A673 (cell line): ENCODE results near the gene RTN4RL2. TPM values are rescaled to one million over a fixed set of nuclear protein-coding genes. Genes with fewer than 3 reads are reported as not detected.
A peak's percentile ranks its signal among the peaks of the same experiment; 100 is the strongest.

Experiments
- BruUV-seq: library from RNA; stranded (reverse); fragments of 400-500 nt; replicated peaks from 2 replicates; lab custom pipeline; 2021; lab: Mats Ljungman, UMichigan
- CTCF ChIA-PET: fragments of 300-600 bp; sonication (Branson Sonifier 250); formaldehyde crosslinking; loops from one replicate; lab custom pipeline; 2022; ENCODE audit warnings: antibody characterized with exemption; lab: Charles Lee
- POLR2A ChIA-PET: fragments of 300-600 bp; sonication (Branson Sonifier 250); formaldehyde crosslinking; loops from one replicate; lab custom pipeline; 2022; ENCODE audit warnings: antibody characterized with exemption; ENCODE audit not compliant: low non-redundant PET; lab: Charles Lee
- DNase-seq: peaks from one replicate; pipeline ENCODE4 v3.0.0-alpha.2; 2015; ENCODE audit warnings: low spot score
- H3K27ac ChIP-seq: fragments of 200-600 bp; sonication (generic); 2 replicates; pipeline ENCODE4 v1.5.1; 2016; ENCODE audit warnings: mixed run types, low read depth, mild to moderate bottlenecking, mixed read lengths, antibody characterized with exemption, low read length; ENCODE audit not compliant: poor library complexity, severe bottlenecking
- H3K27me3 ChIP-seq: fragments of 200-600 bp; sonication (generic); replicated peaks from 2 replicates; pipeline ENCODE4 v1.6.1; 2017; ENCODE audit warnings: mixed run types, low read depth, mild to moderate bottlenecking, mixed read lengths, antibody characterized with exemption, low read length; ENCODE audit not compliant: insufficient read depth, poor library complexity
- H3K36me3 ChIP-seq: fragments of 200-600 bp; sonication (generic); 2 replicates; pipeline ENCODE4 v1.6.1; 2016; ENCODE audit warnings: mixed run types, mild to moderate bottlenecking, mixed read lengths, antibody characterized with exemption, low read length; ENCODE audit not compliant: insufficient read depth, poor library complexity, severe bottlenecking
- H3K4me1 ChIP-seq: fragments of 200-600 bp; sonication (generic); 2 replicates; pipeline ENCODE4 v1.6.1; 2017; ENCODE audit warnings: mixed run types, mild to moderate bottlenecking, mixed read lengths, antibody characterized with exemption, low read length; ENCODE audit not compliant: insufficient read depth, poor library complexity, severe bottlenecking
- H3K4me3 ChIP-seq: fragments of 200-600 bp; sonication (generic); 2 replicates; pipeline ENCODE4 v1.5.1; 2016; ENCODE audit warnings: low read depth, mixed run types, mild to moderate bottlenecking, mixed read lengths, low read length; ENCODE audit not compliant: poor library complexity, severe bottlenecking
- H3K9me3 ChIP-seq: fragments of 200-600 bp; sonication (generic); 2 replicates; pipeline ENCODE4 v1.6.1; 2016; ENCODE audit warnings: mixed run types, low read depth, mild to moderate bottlenecking, mixed read lengths, antibody characterized with exemption, low read length; ENCODE audit not compliant: poor library complexity, severe bottlenecking
- CTCF ChIP-seq: fragments of 300-800, 200-600 bp; sonication (generic); conservative IDR thresholded peaks from 2 replicates; pipeline ENCODE4 v1.5.1; 2017; ENCODE audit warnings: low read depth, mild to moderate bottlenecking, antibody characterized with exemption, low read length, moderate library complexity, mixed read lengths
- EZH2 ChIP-seq: fragments of 200-600 bp; sonication (generic); IDR thresholded peaks from 2 replicates; pipeline ENCODE4 v1.6.1; 2017; ENCODE audit warnings: borderline replicate concordance, low read depth, mild to moderate bottlenecking, mixed read lengths, antibody characterized with exemption, low read length; ENCODE audit not compliant: poor library complexity, severe bottlenecking
- intact Hi-C: fragments of 100-400 bp; cut with micrococcal nuclease; formaldehyde crosslinking; loops from one replicate; pipeline ENCODE4 v1.10.0; 2022; ENCODE audit not compliant: unreplicated experiment
- total RNA-seq: library from RNA; stranded (reverse); gene quantifications from 2 replicates; pipeline ENCODE4 v1.2.3, GENCODE V29; 2021

RTN4RL2 gene
- total RNA-seq, 1 experiment from 2014 or later = 5.2 TPM

GRCh38 chr11:57511741-57512430 is 51.6 kb downstream of the RTN4RL2 start:
- POLR2A ChIA-PET = no interaction called here
- Histone ChIP-seq H3K27me3 (no peaks in the 10 kb centered on the region), H3K9me3 (no peaks in the 10 kb centered on the region), H3K36me3 (no peaks in the 10 kb centered on the region), H3K4me1 (peaks cover 28% of the 10 kb centered on the region), H3K27ac (peak overlapping the region; percentile 40), H3K4me3 (no peak overlapping the region)
- no peak for TF ChIP-seq EZH2
- TF ChIP-seq CTCF = no peak
- no peak for DNase-seq
- CTCF ChIA-PET = no interaction called here
- intact Hi-C loops = no loop called here
- BruUV-seq = no TSS peak

DNA sequence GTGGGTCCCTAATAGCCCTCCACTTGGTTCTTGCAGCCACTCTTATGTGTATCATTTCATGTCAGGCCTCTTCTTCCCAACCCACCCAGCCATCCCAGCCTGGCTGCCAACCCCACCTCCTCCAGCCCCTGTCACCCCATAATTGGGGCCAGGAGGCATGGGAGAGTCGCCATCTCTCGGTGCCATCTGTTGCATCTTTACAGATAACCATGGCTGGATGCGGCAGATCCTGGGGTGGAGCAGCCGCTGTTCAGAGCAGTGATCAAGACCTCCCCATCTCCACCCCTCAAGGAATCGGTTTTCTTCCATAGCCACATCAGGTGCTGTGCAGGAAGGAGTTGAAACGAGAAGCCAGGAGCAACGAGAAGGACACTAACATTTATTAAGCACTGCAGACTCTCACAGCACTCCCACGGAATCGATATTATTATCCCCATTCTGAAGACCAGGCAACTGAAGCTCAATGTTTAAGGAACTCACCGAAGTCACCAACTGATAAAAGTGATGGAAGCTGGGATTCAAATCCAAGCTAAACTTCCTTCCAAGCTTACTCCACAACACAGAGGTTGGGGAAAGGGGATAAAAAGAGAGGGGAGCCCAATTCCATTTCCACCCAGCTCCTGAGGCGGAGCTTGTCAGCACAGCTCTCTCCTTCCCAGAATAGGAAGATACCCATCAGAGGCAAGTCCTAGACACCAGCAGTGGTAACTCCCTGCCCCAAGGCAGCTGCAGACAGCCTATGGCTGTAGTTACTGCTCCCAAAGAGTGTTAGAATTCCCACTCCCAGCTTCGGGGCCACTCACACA is 52.5 kb downstream of the RTN4RL2 start:
- Histone ChIP-seq H3K36me3 (no peaks in the 10 kb centered on the region), H3K4me1 (peaks cover 28% of the 10 kb centered on the region), H3K9me3 (no peaks in the 10 kb centered on the region), H3K27me3 (no peaks in the 10 kb centered on the region), H3K27ac (peak overlapping the region; percentile 2), H3K4me3 (peak overlapping the region; percentile 76)
- no TSS peak for BruUV-seq
- intact Hi-C loops = no loop called here
- TF ChIP-seq CTCF (no peak), EZH2 (no peak)
- DNase-seq = no peak
- ChIA-PET POLR2A (no interaction called here), CTCF (interaction anchor here (0.6 kb wide), 1 partner anchor 167 kb away, joined by 4 read pairs; no protein-coding TSS in a partner anchor)

DNA sequence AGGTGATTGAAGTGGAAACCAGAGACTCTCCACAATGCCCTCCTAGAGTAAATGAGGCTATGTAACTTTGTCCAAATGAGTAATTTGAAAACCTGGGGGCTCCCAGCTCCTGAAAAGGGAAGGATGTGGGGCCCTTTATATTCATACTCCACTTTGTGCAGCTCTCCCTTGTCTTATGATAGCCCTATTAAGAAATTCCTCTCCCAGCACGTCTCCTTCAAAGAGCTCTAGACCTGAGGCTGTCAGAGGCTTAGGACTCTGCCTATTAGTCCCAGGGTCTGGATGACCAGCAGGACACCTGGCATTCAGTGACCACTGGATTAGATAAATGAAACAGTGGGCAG is 53.1 kb downstream of the RTN4RL2 start:
- Histone ChIP-seq H3K4me3 (peak overlapping the region; percentile 76), H3K4me1 (peaks cover 28% of the 10 kb centered on the region), H3K27me3 (no peaks in the 10 kb centered on the region), H3K9me3 (no peaks in the 10 kb centered on the region), H3K36me3 (no peaks in the 10 kb centered on the region), H3K27ac (peak overlapping the region; percentile 2)
- POLR2A ChIA-PET = no interaction called here
- CTCF ChIA-PET = interaction anchor here (0.6 kb wide), 1 partner anchor 168 kb away, joined by 4 read pairs; no protein-coding TSS in a partner anchor
- intact Hi-C loops = no loop called here
- no peak for TF ChIP-seq CTCF
- TF ChIP-seq EZH2 = no peak
- BruUV-seq = TSS peak; percentile 35
- DNase-seq = no peak
